Measurements from ENCODE around the gene TBC1D3L. TPM values are rescaled to one million over a fixed set of nuclear protein-coding genes. Genes with fewer than 3 reads are reported as not detected.
"Not testable (repeated sequence)": the region's sequence is repeated elsewhere in the genome, so short reads cannot be mapped to it uniquely, and the experiment has no call there.

Gene TBC1D3L
- 2.2 and 4.2 TPM in 2 replicates for total RNA-seq (ENCODE audit: low replicate concordance)

DNA sequence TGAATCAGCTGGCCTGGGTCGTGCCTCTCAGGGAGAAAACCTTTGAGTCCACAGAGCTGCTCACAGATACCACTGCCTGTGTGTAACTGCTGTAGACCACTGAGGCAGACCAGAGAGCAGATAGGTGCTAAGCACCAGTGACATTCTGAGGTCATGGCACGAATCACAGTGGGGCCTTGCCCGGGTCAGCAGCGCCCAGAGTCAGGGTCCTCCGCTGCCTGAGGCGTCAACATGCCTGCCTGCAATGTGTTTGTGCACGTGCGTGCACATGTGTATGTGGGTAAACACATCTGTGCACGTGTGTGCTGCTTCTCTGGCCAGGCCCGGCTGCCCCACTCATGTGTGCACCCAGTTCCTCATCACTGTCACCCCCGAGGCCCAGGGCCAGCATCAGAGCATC is at the start of gene TBC1D3L:
TSS of gene TBC1D3L (minus strand) at position 101 of the 400 bp plus-strand sequence. CDS start 1,540 bp downstream, outside the sequence.
- not testable (repeated sequence) for DNase-seq (ENCODE audit: low read depth); H3K4me3 ChIP-seq (ENCODE audit: low read depth, low read length)

DNA sequence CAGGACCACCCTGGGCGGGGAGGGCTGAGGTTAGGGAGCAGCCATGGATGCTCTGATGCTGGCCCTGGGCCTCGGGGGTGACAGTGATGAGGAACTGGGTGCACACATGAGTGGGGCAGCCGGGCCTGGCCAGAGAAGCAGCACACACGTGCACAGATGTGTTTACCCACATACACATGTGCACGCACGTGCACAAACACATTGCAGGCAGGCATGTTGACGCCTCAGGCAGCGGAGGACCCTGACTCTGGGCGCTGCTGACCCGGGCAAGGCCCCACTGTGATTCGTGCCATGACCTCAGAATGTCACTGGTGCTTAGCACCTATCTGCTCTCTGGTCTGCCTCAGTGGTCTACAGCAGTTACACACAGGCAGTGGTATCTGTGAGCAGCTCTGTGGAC is 14.8 kb upstream of the TBC1D3L start, which contains the start of gene TBC1D3D:
TSS of gene TBC1D3D (plus strand) at position 301 of the 400 bp plus-strand sequence. CDS start 1,585 bp downstream, outside the sequence.
- H3K4me3 ChIP-seq (ENCODE audit: low read depth, low read length); DNase-seq (ENCODE audit: low read depth): not testable (repeated sequence)

Small RNA genes lying within 50 kb of the gene (small RNA-seq; reads per million reads assigned to genes)
- not detected for gene RF00001

Other genes with a start within 250 kb of the TBC1D3L start
- gene HNF1B, start 244.0 kb downstream of the TBC1D3L start, total RNA-seq (ENCODE audit: low replicate concordance) = not detected in 2 replicates
- not detected in 2 replicates for gene TBC1D3K, start 64.6 kb downstream of the TBC1D3L start, total RNA-seq (ENCODE audit: low replicate concordance)
- gene TBC1D3D, start 14.9 kb upstream of the TBC1D3L start, total RNA-seq (ENCODE audit: low replicate concordance) = not detected in 2 replicates
- gene TBC1D3C, start 79.6 kb upstream of the TBC1D3L start, total RNA-seq (ENCODE audit: low replicate concordance) = not detected in 2 replicates
- not detected in 2 replicates for gene TBC1D3E, start 138.9 kb upstream of the TBC1D3L start, total RNA-seq (ENCODE audit: low replicate concordance)
- not detected in 2 replicates for gene TBC1D3, start 203.5 kb upstream of the TBC1D3L start, total RNA-seq (ENCODE audit: low replicate concordance)